Measurements from ENCODE around the gene CSNK2A1.

GRCh38 chr20:531608-532007 is 12.0 kb downstream of the CSNK2A1 start:
- TF ChIP-seq CTCF (IDR thresholded peaks at IDR 0.05; ENCODE audit: insufficient read depth, low read length, poor library complexity, severe bottlenecking) = no peak
- no peak for TF ChIP-seq EZH2phosphoT487 (conservative IDR thresholded peaks at IDR 0.05; ENCODE audit: low read length)

Measured in SU-DHL-6 (cell line).